ENCODE results near the gene CISD3.
"Not testable (repeated sequence)": the region's sequence is repeated elsewhere in the genome, so short reads cannot be mapped to it uniquely, and the experiment has no call there.

The CISD3 gene

DNA sequence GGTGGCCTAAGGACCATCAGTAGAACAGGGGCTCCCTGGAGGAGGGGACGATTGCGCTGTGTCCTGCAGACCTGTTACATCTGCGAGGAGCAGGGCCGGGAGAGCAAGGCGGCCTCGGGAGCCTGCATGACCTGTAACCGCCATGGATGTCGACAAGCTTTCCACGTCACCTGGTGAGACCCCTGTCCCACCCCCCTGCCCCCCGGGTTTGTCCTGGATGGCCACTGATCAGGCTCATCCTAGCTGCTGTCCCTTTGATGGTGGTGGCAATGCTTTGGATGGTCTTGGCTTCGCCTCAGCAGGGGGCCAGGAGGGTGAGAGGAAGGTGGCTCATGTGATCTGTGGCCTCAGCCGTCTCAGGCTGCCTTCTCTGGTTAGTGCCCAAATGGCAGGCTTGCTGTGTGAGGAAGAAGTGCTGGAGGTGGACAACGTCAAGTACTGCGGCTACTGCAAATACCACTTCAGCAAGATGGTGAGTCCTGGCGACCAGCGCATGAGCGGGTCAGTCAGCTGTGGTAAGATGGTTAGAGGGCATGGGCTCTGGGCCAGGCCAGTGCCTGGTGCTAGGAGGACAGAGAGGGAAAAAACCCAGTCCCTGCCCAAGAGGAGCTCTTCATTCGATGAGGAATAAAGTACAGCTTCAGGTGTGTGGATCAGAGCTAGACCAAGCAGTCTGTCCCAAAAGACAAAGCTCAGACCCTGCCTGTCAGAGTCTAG is 20.9 kb upstream of the CISD3 start:
- no peak for DNase-seq

DNA sequence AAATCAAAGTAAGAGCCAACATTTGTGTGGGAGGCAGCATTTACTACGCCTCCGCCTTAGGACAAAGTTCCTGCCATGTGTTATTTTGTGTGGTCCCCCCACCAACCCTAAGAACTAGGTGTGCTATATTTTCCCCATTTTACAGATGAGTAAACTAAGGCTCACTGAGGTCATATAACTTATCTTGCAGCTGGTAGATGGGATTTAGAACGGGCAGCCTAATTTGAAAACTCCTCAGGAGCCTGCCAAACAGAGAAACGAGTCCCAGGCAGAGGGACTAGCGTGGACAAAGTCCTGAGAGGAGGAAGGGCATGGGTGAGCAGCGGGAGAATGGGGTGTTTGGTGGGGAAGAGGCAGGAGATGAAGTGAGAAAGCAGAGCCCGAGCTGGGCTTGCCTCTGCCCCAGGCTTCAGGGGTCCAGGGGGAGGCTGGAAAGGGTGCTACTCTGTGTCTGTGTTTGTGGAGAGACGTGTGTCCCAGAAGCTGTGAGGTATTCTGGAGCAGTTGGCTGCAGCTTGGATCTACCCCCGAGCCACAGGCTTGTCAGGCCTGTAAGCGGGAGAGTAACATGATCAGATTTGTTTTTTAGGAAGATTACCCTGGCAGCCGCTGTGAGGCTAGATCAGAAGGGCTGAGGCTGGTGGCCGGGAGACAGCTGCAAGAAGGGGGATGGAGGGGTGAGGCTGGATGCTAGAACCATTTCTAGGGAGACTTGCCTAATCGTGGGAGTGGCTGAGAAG is 20.1 kb upstream of the CISD3 start:
- no peak for DNase-seq

DNA sequence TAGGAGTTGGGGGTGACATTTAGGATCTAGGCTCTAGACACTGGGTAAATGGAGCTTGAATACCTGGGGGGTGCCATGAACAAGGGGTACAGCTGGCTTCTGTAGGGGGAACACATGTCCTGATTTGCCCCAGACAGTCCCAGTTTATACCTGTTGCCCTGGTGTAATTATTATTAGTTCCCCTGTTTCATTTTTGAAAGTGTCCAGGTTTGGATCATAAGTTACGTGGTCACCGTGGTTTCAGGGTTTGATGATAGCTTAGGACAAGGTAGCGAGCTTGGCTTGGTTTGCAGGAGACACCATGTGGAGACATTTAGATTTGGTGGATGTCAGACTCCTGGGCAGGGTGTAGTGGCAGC is 19.6 kb upstream of the CISD3 start:
- DNase-seq = no peak

DNA sequence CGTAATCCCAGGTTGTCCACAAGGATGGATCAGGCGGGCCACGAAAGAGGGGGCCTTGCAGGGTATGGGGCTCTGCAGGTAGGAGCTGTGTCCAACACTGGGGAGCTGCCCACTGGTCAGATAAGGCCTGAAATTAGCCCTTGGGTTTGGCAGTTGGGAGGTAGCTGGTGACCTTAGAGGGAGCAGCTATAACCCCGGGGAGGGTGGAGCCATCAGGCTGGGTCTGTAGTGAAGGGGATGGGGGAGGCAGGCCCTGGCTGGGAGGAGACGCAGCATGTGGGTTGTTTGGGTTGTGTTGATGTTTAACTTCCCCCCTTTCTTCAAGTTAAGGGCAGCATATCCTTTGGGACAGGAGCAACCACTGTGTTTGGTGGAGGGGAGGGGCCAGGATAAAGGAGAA is 19.2 kb upstream of the CISD3 start:
- DNase-seq = no peak

DNA sequence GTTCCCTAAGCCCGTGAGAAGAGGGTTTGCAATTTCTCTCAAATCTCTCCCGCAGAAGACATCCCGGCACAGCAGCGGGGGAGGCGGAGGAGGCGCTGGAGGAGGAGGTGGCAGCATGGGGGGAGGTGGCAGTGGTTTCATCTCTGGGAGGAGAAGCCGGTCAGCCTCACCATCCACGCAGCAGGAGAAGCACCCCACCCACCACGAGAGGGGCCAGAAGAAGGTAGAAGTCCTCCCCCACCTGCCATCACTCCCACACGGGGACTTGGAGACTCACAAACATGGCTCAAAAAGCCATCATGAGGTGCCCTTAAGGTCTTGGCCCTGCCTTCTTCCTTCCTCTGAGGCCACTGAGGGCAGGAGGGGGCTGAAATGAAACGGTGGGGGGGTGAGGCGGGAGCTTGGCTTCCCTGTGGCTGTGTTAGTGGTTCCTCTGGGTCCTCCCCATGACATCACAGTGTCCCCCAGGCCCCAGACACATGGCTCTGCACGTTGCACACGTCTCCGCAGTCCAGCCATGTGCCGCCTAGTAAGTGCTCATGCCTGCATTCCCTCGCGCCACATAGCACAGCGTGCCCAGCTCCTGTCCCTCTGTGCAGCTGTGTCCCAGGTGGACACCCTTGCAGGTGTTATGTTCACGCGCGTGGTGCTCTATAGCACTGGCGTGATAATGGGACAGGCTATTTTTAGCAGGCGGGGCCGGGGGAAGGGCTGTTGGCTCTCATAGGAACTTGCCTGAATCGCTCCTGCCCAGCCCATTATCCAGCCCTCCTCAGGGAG is 18.2 kb upstream of the CISD3 start:
- DNase-seq = no peak

DNA sequence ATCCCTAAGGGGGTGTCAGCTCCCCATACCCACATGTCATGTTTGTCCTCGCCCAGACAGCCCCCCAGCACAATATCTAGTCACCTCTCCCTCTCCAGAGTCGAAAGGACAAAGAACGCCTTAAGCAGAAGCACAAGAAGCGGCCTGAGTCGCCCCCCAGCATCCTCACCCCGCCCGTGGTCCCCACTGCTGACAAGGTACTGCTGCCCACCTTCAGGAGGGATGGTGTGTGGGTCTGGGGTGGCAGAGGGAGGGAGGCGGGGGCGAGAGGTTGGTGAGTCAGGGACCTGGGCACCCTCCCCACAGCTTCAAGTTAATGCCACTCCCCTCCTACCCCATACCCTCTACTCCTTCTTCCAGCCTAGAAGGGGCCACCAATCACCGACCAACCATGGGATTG is 17.5 kb upstream of the CISD3 start:
- DNase-seq = no peak

DNA sequence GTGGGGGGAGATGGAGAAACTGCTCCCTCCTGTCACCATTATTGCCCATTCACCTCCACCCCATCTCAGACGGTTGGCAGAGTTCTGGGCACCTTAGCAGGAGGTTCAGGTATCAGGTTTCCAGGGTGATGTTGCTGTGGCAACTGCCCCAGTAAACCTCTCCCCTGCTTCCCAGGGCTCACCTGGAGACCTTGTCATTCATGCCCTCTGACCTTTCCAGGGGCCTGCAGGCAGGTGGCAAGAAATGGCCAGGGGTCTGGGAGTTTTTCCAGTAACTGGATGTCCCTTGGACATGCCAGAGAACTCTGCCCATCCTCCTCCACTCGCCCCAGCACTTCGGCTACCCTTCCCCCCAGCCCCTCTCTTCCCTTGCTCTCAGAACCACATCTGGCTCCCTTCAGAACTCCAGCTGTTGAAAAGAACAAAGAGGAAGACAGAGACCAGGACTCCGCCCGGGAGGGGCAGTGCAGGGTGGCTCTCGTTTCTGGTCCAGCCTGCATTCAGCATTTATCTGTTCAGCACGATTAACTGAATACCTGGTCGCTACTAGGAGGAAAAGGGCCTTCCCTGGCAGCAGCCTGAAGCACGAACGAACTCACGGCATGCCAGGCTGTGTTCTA is 16.6 kb upstream of the CISD3 start:
- DNase-seq = no peak

DNA sequence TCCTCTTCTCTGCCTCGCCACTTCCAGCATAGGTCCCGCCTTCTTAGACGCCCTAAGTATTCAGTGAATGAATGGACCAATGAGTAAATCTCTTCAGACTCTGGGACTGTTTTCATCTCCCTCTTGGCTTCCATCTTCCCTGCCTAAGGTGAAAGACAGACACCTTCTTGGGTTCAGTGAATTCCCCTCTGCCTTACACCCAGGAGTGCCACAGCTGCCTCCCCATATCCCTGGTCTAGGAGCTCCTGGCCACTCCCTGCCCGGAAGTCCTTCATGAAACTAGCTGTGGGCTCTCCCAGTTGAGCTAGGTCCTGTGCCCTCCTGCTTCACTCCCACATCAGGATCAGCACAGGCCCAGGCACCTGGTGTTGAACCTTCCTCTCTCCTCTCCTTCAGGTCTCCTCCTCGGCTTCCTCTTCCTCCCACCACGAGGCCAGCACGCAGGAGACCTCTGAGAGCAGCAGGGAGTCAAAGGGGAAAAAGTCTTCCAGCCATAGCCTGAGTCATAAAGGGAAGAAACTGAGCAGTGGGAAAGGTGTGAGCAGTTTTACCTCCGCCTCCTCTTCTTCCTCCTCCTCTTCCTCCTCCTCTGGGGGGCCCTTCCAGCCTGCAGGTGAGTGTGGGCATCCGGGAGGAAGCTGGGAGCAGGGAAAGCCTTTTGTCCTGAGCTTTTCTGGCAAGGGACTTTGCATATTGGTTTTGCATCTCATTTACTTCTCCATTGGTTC is 14.8 kb upstream of the CISD3 start:
- DNase-seq = no peak

DNA sequence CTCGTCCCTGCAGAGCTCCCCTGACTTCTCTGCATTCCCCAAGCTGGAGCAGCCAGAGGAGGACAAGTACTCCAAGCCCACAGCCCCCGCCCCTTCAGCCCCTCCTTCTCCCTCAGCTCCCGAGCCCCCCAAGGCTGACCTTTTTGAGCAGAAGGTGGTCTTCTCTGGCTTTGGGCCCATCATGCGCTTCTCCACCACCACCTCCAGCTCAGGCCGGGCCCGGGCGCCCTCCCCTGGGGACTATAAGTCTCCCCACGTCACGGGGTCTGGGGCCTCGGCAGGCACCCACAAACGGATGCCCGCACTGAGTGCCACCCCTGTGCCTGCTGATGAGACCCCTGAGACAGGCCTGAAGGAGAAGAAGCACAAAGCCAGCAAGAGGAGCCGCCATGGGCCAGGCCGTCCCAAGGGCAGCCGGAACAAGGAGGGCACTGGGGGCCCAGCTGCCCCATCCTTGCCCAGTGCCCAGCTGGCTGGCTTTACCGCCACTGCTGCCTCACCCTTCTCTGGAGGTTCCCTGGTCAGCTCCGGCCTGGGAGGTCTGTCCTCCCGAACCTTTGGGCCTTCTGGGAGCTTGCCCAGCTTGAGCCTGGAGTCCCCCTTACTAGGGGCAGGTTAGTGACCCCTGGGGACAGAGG is 13.7 kb upstream of the CISD3 start:
- no peak for DNase-seq

DNA sequence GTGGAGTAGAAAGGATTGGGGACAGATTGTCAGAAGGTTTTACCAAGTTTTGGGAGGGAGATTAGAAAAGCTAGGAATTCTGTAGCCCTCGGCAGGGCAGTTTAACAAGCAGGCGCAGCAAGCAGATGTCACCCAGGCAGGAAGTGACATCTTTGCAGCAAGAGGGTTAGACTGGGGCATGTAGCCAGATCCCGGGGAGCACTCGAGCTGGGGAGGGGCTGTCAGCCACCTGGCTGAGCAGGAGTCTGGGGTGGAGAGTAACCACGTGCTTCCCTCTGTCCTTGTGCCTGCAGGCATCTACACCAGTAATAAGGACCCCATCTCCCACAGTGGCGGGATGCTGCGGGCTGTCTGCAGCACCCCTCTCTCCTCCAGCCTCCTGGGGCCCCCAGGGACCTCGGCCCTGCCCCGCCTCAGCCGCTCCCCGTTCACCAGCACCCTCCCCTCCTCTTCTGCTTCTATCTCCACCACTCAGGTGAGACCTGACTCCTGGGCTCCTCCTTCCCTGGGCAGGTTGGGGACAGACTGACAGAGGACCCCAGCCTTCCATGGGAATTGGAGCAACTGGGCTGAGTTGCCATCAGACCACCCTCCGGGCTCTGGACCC is 12.9 kb upstream of the CISD3 start:
- no peak for DNase-seq

DNA sequence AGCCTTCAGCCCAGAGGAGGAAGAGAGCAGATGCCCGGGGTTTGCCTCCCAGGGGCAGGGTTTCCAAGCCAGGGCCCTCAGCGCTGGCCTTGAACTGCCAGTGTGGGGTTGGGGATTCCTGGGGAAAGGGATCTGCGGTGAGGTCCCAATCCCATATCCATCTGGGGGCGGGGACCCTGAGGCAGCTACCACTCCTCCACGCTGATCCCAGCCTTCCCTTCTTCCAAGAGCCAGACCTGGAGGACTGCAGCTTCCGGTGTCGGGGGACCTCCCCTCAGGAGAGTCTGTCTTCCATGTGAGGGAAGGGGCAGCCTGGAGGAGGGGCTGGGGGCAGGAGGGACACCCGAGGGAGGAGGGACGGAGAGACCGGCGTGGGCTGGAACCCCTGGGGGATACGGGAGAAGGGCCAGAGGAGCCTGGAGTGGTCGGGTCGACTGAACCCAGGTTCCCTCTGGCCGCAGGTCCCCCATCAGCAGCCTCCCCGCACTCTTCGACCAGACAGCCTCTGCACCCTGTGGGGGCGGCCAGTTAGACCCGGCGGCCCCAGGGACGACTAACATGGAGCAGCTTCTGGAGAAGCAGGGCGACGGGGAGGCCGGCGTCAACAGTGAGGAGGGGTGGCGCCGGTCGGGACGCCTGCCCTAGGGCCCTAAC is 10.7 kb upstream of the CISD3 start:
- no peak for DNase-seq

DNA sequence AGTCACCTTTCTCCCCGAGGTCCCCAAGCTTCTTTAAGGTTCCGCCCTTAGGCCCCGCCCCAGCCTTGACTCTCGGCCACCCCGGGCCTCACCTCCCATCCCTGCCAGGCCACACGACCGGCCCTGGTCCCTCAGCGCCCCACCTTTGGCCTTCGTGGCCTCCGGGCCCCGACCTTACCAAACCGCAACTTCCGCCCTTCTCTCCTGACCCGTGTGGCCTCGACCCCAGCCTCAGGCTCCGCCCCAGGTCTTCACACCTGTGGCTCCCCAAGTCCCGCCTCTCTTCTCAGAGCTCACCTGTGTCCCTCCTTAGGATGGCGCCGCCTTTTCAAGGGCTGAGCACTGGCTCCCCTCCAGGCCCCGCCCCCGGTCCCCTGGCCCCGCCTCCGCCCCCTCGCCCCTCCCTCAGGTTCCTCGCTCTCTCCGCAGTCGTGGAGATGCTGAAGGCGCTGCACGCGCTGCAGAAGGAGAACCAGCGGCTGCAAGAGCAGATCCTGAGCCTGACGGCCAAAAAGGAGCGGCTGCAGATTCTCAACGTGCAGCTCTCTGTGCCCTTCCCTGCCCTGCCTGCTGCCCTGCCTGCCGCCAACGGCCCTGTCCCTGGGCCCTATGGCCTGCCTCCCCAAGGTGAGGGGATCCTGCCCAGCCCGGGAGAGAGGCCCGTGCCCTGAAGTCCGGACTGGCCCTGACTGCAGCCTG is 10.0 kb upstream of the CISD3 start:
- no peak for DNase-seq

DNA sequence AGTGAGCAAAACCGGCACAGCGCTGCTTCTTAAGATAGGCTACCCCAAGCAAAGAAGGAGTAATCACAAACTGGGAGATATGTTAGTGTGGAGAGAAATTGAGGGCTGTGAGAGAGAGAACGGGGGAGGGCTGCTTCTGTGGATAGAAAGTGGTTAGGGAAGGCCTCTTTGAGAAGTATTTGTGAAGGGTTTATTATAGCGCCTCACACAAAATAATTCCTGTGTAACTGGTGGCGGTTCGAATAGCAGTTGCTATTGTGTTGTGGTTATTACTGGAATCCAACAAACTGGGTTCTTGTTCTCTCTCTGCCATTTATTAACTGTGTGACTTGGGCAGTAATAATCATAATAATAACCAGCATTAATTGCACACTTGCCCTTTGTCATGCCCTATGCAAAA is 9.2 kb upstream of the CISD3 start:
- DNase-seq = no peak

DNA sequence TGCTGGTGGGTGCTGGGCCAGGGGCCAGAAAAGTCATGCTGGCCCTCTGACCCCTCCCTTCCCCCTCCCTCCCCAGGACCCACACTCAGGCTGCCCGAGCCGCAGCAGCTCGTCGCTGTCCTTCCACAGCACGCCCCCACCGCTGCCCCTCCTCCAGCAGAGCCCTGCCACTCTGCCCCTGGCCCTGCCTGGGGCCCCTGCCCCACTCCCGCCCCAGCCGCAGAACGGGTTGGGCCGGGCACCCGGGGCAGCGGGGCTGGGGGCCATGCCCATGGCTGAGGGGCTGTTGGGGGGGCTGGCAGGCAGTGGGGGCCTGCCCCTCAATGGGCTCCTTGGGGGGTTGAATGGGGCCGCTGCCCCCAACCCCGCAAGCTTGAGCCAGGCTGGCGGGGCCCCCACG is 8.3 kb upstream of the CISD3 start:
- no peak for DNase-seq

DNA sequence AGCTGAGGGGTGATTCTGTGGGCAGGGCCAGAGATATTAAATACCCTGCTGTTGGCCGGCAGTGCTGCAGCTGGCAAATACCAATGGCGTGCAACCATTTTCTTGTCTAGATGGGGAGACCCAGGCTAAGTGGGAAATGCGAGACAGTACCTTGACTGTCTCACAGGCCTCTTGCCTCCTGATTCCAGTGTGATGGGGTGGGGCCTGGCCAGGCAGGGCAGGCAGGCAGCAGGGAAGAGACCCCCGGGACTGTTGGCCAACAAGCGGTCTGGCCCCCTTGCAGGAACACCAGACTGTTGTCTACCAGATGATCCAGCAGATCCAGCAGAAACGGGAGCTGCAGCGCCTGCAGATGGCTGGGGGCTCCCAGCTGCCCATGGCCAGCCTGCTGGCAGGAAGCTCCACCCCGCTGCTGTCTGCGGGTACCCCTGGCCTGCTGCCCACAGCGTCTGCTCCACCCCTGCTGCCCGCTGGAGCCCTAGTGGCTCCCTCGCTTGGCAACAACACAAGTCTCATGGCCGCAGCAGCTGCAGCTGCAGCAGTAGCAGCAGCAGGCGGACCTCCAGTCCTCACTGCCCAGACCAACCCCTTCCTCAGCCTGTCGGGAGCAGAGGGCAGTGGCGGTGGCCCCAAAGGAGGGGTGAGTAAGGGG is 5.7 kb upstream of the CISD3 start:
- DNase-seq = peak in 1 of 2 experiments; percentile 65

DNA sequence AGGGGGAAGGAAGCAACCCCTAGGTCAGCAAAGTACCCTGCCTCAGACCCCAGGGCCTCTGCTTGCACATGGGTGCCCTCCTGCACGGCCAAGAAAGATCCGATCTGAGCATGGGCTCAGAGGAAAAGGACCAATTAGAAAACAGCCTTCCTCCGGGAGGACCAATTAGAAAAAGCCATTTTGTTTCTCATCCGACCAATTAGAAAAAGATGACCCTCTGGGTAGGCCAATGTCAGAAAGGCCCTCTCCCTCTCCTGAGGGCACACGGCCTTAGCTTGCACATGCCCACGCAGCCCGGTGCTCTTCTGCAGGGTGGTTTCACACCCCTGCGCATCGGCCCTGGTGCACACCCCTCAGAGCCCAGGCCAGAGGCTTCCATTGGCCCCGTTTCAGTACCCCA is 5.1 kb upstream of the CISD3 start:
- DNase-seq = no peak

DNA sequence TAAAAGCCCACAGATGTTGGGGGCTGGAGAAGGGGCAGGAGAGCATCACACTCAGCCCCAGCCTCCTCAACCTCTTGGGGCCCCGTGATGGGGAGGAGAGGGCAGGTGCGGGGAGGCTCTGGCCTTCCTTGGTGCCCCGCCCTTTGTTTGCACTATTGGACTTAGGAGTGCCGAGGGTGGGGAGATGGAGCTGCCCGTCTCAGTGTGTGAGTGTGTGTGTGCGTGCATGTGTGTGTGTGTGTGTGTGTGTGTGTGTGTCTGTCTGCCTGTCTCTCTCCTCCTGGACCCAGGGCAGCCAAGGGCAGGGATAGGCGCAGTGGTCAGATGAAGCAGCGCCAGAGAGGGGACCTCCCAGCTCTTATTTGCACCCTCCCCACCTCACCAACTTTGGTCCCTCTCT is 4.0 kb upstream of the CISD3 start:
- not testable (repeated sequence) for DNase-seq

DNA sequence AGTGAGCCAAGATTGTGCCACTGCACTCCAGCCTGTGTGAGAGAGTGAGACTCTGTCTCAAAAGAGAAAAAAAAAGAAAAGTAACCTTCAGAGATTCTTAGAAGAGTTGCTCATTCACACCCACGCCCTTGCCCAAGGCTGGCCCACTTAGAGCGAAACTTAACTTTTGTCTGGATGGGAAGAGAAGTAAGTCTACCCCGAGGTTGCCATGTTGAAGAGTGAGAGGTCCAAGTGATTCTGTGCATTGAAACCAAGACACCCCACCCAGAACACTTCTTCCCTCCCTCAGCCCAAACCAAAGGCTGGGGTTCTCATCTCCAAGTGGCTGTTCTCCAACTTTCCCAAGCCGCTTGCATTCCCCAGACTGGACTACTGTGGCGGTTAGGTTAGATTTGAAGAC is 2.4 kb upstream of the CISD3 start:
- no peak for DNase-seq

DNA sequence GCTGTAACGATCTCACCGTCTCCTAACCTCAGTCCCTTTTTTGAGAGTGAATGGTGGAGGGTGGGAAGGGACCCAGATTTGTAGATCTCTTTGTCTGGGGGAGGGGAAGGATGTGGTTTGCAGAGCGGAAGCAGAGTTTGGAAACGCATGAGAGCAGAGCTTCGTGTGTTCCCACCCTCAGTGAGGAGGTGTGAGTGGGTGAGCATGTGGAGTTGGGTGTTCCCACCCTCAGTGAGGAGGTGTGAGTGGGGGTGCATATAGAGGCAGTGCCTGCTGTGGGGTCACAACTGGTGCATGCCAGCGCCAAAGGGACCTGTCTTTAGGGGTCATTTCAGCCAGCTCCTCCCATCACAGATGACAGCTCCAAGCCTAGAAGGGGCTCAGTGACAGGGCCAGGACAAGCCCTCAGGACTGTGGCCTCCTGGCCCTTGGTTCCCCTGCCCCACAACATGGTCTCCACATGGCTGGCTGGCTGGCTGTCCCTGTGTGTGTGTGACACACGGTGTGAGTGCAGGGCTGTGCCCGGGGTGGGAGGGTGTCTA is 1.8 kb upstream of the CISD3 start:
- no peak for DNase-seq

DNA sequence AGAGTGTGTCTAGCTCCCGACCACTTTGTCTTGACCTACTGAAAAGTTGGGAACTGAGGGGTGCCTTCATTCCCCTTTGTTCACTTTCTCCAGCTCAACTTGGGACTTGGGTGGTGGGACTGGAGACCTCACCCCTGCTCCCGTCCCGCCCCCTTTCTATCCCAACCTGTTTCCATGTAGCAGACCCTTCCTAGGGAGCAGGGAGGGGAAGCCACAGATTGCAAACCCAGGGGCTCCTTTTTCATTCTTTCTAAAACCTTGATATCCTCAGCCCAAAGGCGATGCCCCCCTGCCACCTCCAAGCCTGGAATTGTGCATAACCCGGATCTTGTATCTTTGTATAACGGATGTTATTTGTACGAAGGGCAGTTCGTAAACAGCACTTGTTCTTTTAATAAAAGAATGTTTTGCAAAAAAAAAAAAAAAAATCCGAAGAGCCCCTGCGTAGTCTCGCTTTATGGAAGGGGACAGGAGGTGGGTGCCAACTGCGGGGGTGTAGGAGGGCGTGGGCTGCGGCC is 714 bp upstream of the CISD3 start:
- no peak for DNase-seq

Measured in NCI-H446 (cell line).